Measurements from ENCODE around the gene EBF4.
"Not testable (repeated sequence)": the region's sequence is repeated elsewhere in the genome, so short reads cannot be mapped to it uniquely, and the experiment has no call there.

The EBF4 gene

GRCh38 chr20:2692886-2693285 is 306 bp downstream of the EBF4 start:
- Histone ChIP-seq H3K27me3 (peaks cover 97% of the 10 kb centered on the region), H3K4me3 (ENCODE audit: low read depth in 1 of 2, low read length in 1 of 2) (no peak overlapping the region), H3K9me3 (no peaks in the 10 kb centered on the region), H3K27ac (no peak overlapping the region), H3K4me1 (ENCODE audit: control insufficient read depth in 1 of 2, insufficient read depth in 1 of 2, low read depth in 1 of 2, low read length in 1 of 2) (peaks cover 12 to 15% of the 10 kb centered on the region in 2 experiments), H3K36me3 (no peaks in the 10 kb centered on the region)
- TF ChIP-seq CTCF (IDR thresholded peaks at IDR 0.05) = no peak

GRCh38 chr20:2693286-2694007 is 867 bp downstream of the EBF4 start:
- H3K4me1 ChIP-seq (ENCODE audit: control insufficient read depth in 1 of 2, insufficient read depth in 1 of 2, low read depth in 1 of 2, low read length in 1 of 2) = peaks cover 9 to 12% of the 10 kb centered on the region in 2 experiments
- H3K27me3 ChIP-seq = peaks cover 97% of the 10 kb centered on the region
- no peaks in the 10 kb centered on the region for H3K36me3 ChIP-seq
- H3K27ac ChIP-seq = no peak overlapping the region
- no peak for TF ChIP-seq CTCF (IDR thresholded peaks at IDR 0.05)
- no peak overlapping the region for H3K4me3 ChIP-seq (ENCODE audit: low read depth in 1 of 2, low read length in 1 of 2)
- no peaks in the 10 kb centered on the region for H3K9me3 ChIP-seq

- peaks cover 97% of the 10 kb centered on the region for H3K27me3 ChIP-seq
Observed at GRCh38 chr20:2694008-2694471, 1.5 kb downstream of the EBF4 start.

GRCh38 chr20:2694519-2694918 is 1.9 kb downstream of the EBF4 start:
- Histone ChIP-seq H3K4me1 (ENCODE audit: control insufficient read depth in 1 of 2, insufficient read depth in 1 of 2, low read depth in 1 of 2, low read length in 1 of 2) (peaks cover 9 to 12% of the 10 kb centered on the region in 2 experiments), H3K27ac (no peak overlapping the region), H3K9me3 (no peaks in the 10 kb centered on the region), H3K27me3 (peaks cover 97% of the 10 kb centered on the region), H3K36me3 (no peaks in the 10 kb centered on the region), H3K4me3 (ENCODE audit: low read depth in 1 of 2, low read length in 1 of 2) (no peak overlapping the region)
- no peak for TF ChIP-seq CTCF (IDR thresholded peaks at IDR 0.05)

More at GRCh38 chr20:2694008-2694471, 1.5 kb downstream of the EBF4 start:
- no peak for TF ChIP-seq CTCF (IDR thresholded peaks at IDR 0.05)
- no peak overlapping the region for H3K4me3 ChIP-seq (ENCODE audit: low read depth in 1 of 2, low read length in 1 of 2)
- no peak overlapping the region for H3K27ac ChIP-seq
- H3K4me1 ChIP-seq (ENCODE audit: control insufficient read depth in 1 of 2, insufficient read depth in 1 of 2, low read depth in 1 of 2, low read length in 1 of 2) = peaks cover 9 to 12% of the 10 kb centered on the region in 2 experiments
- no peaks in the 10 kb centered on the region for H3K36me3 ChIP-seq
- no peaks in the 10 kb centered on the region for H3K9me3 ChIP-seq

GRCh38 chr20:2695206-2695983 is 2.8 kb downstream of the EBF4 start:
- TF ChIP-seq CTCF (IDR thresholded peaks at IDR 0.05) = no peak
- H3K4me1 ChIP-seq (ENCODE audit: control insufficient read depth in 1 of 2, insufficient read depth in 1 of 2, low read depth in 1 of 2, low read length in 1 of 2) = peaks cover 9 to 12% of the 10 kb centered on the region in 2 experiments
- H3K27me3 ChIP-seq = peaks cover 94% of the 10 kb centered on the region
- H3K27ac ChIP-seq = no peak overlapping the region
- no peak overlapping the region for H3K4me3 ChIP-seq (ENCODE audit: low read depth in 1 of 2, low read length in 1 of 2)
- no peaks in the 10 kb centered on the region for H3K9me3 ChIP-seq
- no peaks in the 10 kb centered on the region for H3K36me3 ChIP-seq

GRCh38 chr20:2695984-2696525 is 3.5 kb downstream of the EBF4 start:
- H3K9me3 ChIP-seq; H3K4me3 ChIP-seq (ENCODE audit: low read depth in 1 of 2, low read length in 1 of 2); H3K36me3 ChIP-seq; H3K27ac ChIP-seq: not testable (repeated sequence)
- peaks cover 9 to 12% of the 10 kb centered on the region in 2 experiments for H3K4me1 ChIP-seq (ENCODE audit: control insufficient read depth in 1 of 2, insufficient read depth in 1 of 2, low read depth in 1 of 2, low read length in 1 of 2)
- H3K27me3 ChIP-seq = peaks cover 91% of the 10 kb centered on the region
